SU-DHL-6 (cell line): Measurements from ENCODE around the gene PHLDB2.

Experiments
- H2AFZ ChIP-seq: fragments of 200-600 bp; sonication (generic); 2 replicates; pipeline ENCODE4 v1.6.1; 2014; ENCODE audit warnings: low read depth, mild to moderate bottlenecking, moderate library complexity, mixed read lengths, antibody characterized with exemption, low read length; ENCODE audit not compliant: severe bottlenecking
- H3F3A ChIP-seq: fragments of 200-600 bp; shearing (Covaris generic); 2 replicates; pipeline ENCODE4 v1.6.0; 2016; ENCODE audit warnings: antibody characterized with exemption, mild to moderate bottlenecking; ENCODE audit not compliant: insufficient read depth
- H3K27ac ChIP-seq: fragments of 200-600 bp; sonication (generic); 2 replicates; pipeline ENCODE4 v1.5.1; 2016; ENCODE audit warnings: low read depth, mild to moderate bottlenecking, low read length, moderate library complexity, mixed read lengths
- H3K27me3 ChIP-seq: fragments of 200-600 bp; sonication (generic), shearing (Covaris generic); 2 replicates; pipeline ENCODE4 v1.6.0; 2014; ENCODE audit warnings: mild to moderate bottlenecking, low read length
- H3K36me3 ChIP-seq: fragments of 200-600 bp; sonication (generic); 2 replicates; pipeline ENCODE4 v1.6.1; 2014; ENCODE audit warnings: mild to moderate bottlenecking, low read length, mixed read lengths
- H3K4me2 ChIP-seq: fragments of 300-600, 200-600 bp; shearing (Covaris generic), sonication (generic); 2 replicates; pipeline ENCODE4 v1.6.0; 2014; ENCODE audit warnings: low read length, low read depth, mild to moderate bottlenecking; ENCODE audit not compliant: poor library complexity, severe bottlenecking
- H3K4me3 ChIP-seq: fragments of 200-600 bp; sonication (generic); 2 replicates; pipeline ENCODE4 v1.5.1; 2014; ENCODE audit warnings: antibody characterized with exemption, low read length, mild to moderate bottlenecking, mixed read lengths; ENCODE audit not compliant: insufficient read depth, poor library complexity, severe bottlenecking
- H3K79me2 ChIP-seq: fragments of 200-600 bp; sonication (generic); 2 replicates; pipeline ENCODE4 v1.6.1; 2014; ENCODE audit warnings: mild to moderate bottlenecking, low read length, moderate library complexity; ENCODE audit not compliant: insufficient read depth
- H3K9ac ChIP-seq: fragments of 200-600 bp; sonication (generic); 2 replicates; pipeline ENCODE4 v1.7.0; 2014; ENCODE audit warnings: mild to moderate bottlenecking, low read length
- H3K9me2 ChIP-seq: fragments of 200-600 bp; sonication (generic); replicated peaks from 2 replicates; pipeline ENCODE4 v1.6.1; 2014; ENCODE audit warnings: low read length; ENCODE audit not compliant: insufficient read depth
- H3K9me3 ChIP-seq: fragments of 200-600 bp; sonication (generic); 2 replicates; pipeline ENCODE4 v1.6.1; 2014; ENCODE audit warnings: low read length, mixed read lengths; ENCODE audit not compliant: insufficient read depth
- H4K20me1 ChIP-seq: fragments of 200-600 bp; sonication (generic); 2 replicates; pipeline ENCODE4 v1.6.1; 2014; ENCODE audit warnings: low read depth, mild to moderate bottlenecking, antibody characterized with exemption, low read length, moderate library complexity, mixed read lengths
- CTCF ChIP-seq: fragments of 200-600 bp; sonication (generic); IDR thresholded peaks from one replicate; pipeline ENCODE4 v1.5.1; 2017; ENCODE audit warnings: antibody characterized with exemption, mild to moderate bottlenecking, low read length, moderate library complexity; ENCODE audit not compliant: insufficient read depth, poor library complexity, severe bottlenecking
- EZH2phosphoT487 ChIP-seq: fragments of 200-600 bp; sonication (generic), shearing (Covaris generic); conservative IDR thresholded peaks from 2 replicates; pipeline ENCODE4 v1.6.1; 2018; ENCODE audit warnings: mild to moderate bottlenecking, antibody characterized with exemption, low read length, moderate library complexity, mixed read lengths

The PHLDB2 gene

GRCh38 chr3:111955876-111956275 is 96.8 kb downstream of the PHLDB2 start:
- Histone ChIP-seq H2AFZ (no peak overlapping the region), H3K79me2 (no peaks in the 10 kb centered on the region), H3K9me2 (no peaks in the 10 kb centered on the region), H3F3A (no peaks in the 10 kb centered on the region), H3K27ac (no peak overlapping the region), H3K27me3 (no peaks in the 10 kb centered on the region), H3K4me3 (no peak overlapping the region), H3K36me3 (no peaks in the 10 kb centered on the region), H4K20me1 (no peaks in the 10 kb centered on the region), H3K9me3 (no peaks in the 10 kb centered on the region), H3K4me2 (no peak overlapping the region), H3K9ac (no peak overlapping the region)
- TF ChIP-seq CTCF (no peak), EZH2phosphoT487 (no peak)

GRCh38 chr3:111956449-111956848 is 97.4 kb downstream of the PHLDB2 start:
- H2AFZ ChIP-seq = no peak overlapping the region
- TF ChIP-seq EZH2phosphoT487 (no peak), CTCF (no peak)
- H3K4me3 ChIP-seq = no peak overlapping the region
- H3K9me3 ChIP-seq = no peaks in the 10 kb centered on the region
- no peak overlapping the region for H3K9ac ChIP-seq
- no peaks in the 10 kb centered on the region for H3K27me3 ChIP-seq
- H4K20me1 ChIP-seq = no peaks in the 10 kb centered on the region
- no peaks in the 10 kb centered on the region for H3F3A ChIP-seq
- H3K27ac ChIP-seq = no peak overlapping the region
- no peaks in the 10 kb centered on the region for H3K9me2 ChIP-seq
- no peaks in the 10 kb centered on the region for H3K79me2 ChIP-seq
- H3K36me3 ChIP-seq = no peaks in the 10 kb centered on the region
- H3K4me2 ChIP-seq = no peak overlapping the region

- Histone ChIP-seq H3K79me2 (no peaks in the 10 kb centered on the region), H3K36me3 (no peaks in the 10 kb centered on the region), H4K20me1 (no peaks in the 10 kb centered on the region), H3K4me3 (no peak overlapping the region), H2AFZ (no peak overlapping the region), H3K27me3 (no peaks in the 10 kb centered on the region), H3K27ac (no peak overlapping the region), H3K9me2 (no peaks in the 10 kb centered on the region), H3F3A (no peaks in the 10 kb centered on the region), H3K4me2 (no peak overlapping the region), H3K9me3 (no peaks in the 10 kb centered on the region), H3K9ac (no peak overlapping the region)
- TF ChIP-seq CTCF = no peak
- TF ChIP-seq EZH2phosphoT487 = no peak
Measured at GRCh38 chr3:111956995-111957734, 98.1 kb downstream of the PHLDB2 start.
